PC-3 (cell line): ENCODE results near the gene S100A8.

Source experiments
- CTCF ChIP-seq: fragments of 300-600 bp; sonication (generic); conservative IDR thresholded peaks from 2 replicates; pipeline ENCODE4 v1.5.1; 2017; ENCODE audit warnings: antibody characterized with exemption, low read depth, mild to moderate bottlenecking, low read length
- EZH2 ChIP-seq: fragments of 300-600 bp; sonication (generic); IDR thresholded peaks from one replicate; pipeline ENCODE4 v1.6.1; 2017; ENCODE audit warnings: antibody characterized with exemption, mild to moderate bottlenecking, low read length; ENCODE audit not compliant: unreplicated experiment
- EZH2phosphoT487 ChIP-seq: fragments of 300-600 bp; sonication (generic); IDR thresholded peaks from 2 replicates; pipeline ENCODE4 v1.6.1; 2018; ENCODE audit warnings: mild to moderate bottlenecking, antibody characterized with exemption, low read length, borderline replicate concordance

- TF ChIP-seq EZH2 (no peak), CTCF (no peak), EZH2phosphoT487 (no peak)
Observed at GRCh38 chr1:153344718-153345025, 46.2 kb downstream of the S100A8 start.
